Measurements from ENCODE around the gene BCS1L.

DNA sequence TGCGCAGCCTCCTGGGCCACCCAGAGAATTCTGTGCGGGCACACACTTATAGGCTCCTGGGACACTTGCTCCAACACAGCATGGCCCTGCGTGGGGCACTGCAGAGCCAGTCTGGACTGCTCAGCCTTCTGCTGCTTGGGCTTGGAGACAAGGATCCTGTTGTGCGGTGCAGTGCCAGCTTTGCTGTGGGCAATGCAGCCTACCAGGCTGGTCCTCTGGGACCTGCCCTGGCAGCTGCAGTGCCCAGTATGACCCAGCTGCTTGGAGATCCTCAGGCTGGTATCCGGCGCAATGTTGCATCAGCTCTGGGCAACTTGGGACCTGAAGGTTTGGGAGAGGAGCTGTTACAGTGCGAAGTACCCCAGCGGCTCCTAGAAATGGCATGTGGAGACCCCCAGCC, 39.4 kb downstream of the BCS1L start:
- TF ChIP-seq, protein P1, sequence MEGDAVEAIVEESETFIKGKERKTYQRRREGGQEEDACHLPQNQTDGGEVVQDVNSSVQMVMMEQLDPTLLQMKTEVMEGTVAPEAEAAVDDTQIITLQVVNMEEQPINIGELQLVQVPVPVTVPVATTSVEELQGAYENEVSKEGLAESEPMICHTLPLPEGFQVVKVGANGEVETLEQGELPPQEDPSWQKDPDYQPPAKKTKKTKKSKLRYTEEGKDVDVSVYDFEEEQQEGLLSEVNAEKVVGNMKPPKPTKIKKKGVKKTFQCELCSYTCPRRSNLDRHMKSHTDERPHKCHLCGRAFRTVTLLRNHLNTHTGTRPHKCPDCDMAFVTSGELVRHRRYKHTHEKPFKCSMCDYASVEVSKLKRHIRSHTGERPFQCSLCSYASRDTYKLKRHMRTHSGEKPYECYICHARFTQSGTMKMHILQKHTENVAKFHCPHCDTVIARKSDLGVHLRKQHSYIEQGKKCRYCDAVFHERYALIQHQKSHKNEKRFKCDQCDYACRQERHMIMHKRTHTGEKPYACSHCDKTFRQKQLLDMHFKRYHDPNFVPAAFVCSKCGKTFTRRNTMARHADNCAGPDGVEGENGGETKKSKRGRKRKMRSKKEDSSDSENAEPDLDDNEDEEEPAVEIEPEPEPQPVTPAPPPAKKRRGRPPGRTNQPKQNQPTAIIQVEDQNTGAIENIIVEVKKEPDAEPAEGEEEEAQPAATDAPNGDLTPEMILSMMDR (IDR thresholded peaks at IDR 0.05; ENCODE audit: low read length), result no peak
- TF ChIP-seq EZH2phosphoT487 (IDR thresholded peaks at IDR 0.05; ENCODE audit: low read length), result no peak
- no peak for TF ChIP-seq EZH2 (optimal IDR thresholded peaks at IDR 0.05; ENCODE audit: low read depth, low read length)
